DOHH2 (cell line): ENCODE data around the gene AK8.

ENCODE experiments used
- H3F3A ChIP-seq: fragments of 200-600 bp; sonication (generic), shearing (Covaris generic); 2 replicates; pipeline ENCODE4 v1.6.0; 2016; ENCODE audit warnings: antibody characterized with exemption, mild to moderate bottlenecking; ENCODE audit not compliant: control insufficient read depth, insufficient read depth
- H3K27ac ChIP-seq: fragments of 200-600 bp; sonication (generic); 2 replicates; pipeline ENCODE4 v1.5.1; 2014; ENCODE audit warnings: low read depth, mild to moderate bottlenecking, low read length, moderate library complexity
- H3K27me3 ChIP-seq: fragments of 200-600 bp; sonication (generic); 2 replicates; pipeline ENCODE4 v1.6.1; 2014; ENCODE audit warnings: mild to moderate bottlenecking, low read length, mixed read lengths; ENCODE audit not compliant: control insufficient read depth
- H3K36me3 ChIP-seq: fragments of 200-600 bp; sonication (generic); 2 replicates; pipeline ENCODE4 v1.6.1; 2014; ENCODE audit warnings: mild to moderate bottlenecking, low read length, moderate library complexity, mixed read lengths; ENCODE audit not compliant: control insufficient read depth
- H3K4me1 ChIP-seq: fragments of 200-600 bp; sonication (generic); 2 replicates; pipeline ENCODE4 v1.6.1; 2014; ENCODE audit warnings: mild to moderate bottlenecking, low read length, mixed read lengths; ENCODE audit not compliant: control insufficient read depth
- H3K4me2 ChIP-seq: fragments of 200-600 bp; sonication (generic); 2 replicates; pipeline ENCODE4 v1.6.0; 2014; ENCODE audit warnings: mild to moderate bottlenecking, low read length, moderate library complexity
- H3K4me3 ChIP-seq: fragments of 200-600 bp; sonication (generic); 2 replicates; pipeline ENCODE4 v1.5.1; 2014; ENCODE audit warnings: mild to moderate bottlenecking, low read length, mixed read lengths
- H3K79me2 ChIP-seq: fragments of 200-600 bp; sonication (generic); 2 replicates; pipeline ENCODE4 v1.6.1; 2014; ENCODE audit warnings: mild to moderate bottlenecking, low read length, mixed read lengths; ENCODE audit not compliant: control insufficient read depth
- H3K9me2 ChIP-seq: fragments of 200-600 bp; sonication (generic); replicated peaks from 2 replicates; pipeline ENCODE4 v1.6.1; 2014; ENCODE audit warnings: mild to moderate bottlenecking, low read length, mixed read lengths; ENCODE audit not compliant: control insufficient read depth
- H3K9me3 ChIP-seq: fragments of 200-600 bp; sonication (generic); 2 replicates; pipeline ENCODE4 v1.6.1; 2014; ENCODE audit warnings: antibody characterized with exemption, low read length, mixed read lengths; ENCODE audit not compliant: control insufficient read depth, insufficient read depth
- H4K20me1 ChIP-seq: fragments of 200-600 bp; sonication (generic); 2 replicates; pipeline ENCODE4 v1.6.0; 2014; ENCODE audit warnings: low read depth, mild to moderate bottlenecking, antibody characterized with exemption, low read length, moderate library complexity; ENCODE audit not compliant: control insufficient read depth, insufficient read depth
- EZH2phosphoT487 ChIP-seq: fragments of 200-600 bp; sonication (generic); IDR thresholded peaks from 2 replicates; pipeline ENCODE4 v1.6.1; 2017; ENCODE audit warnings: borderline replicate concordance, mild to moderate bottlenecking, antibody characterized with exemption, low read length, moderate library complexity, mixed read lengths
- TF ChIP-seq, protein P1 (sequence below): fragments of 200-600 bp; sonication (generic); IDR thresholded peaks from one replicate; pipeline ENCODE4 v1.5.1; 2014; ENCODE audit warnings: antibody characterized with exemption, mild to moderate bottlenecking, low read depth, low read length; ENCODE audit not compliant: poor library complexity, severe bottlenecking

The AK8 gene

DNA sequence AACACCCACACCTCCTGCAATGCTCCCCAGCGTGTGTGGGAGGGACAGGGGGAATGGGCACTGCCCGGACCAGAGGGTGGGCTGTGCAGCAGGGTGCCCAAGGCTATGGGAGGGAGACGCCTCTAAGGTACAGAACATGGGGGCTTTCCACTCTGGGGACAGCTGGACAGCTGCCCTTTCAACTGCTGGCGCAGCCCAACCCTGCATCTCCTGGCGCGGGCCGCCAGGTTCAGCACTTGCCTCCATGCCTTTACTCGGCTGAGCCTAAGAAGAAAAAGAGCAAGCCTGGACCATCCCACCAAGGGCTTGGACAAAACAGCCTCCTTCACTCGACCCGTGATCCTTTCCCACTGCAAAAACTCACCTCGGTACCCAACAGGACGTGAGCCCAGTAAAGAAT lies 15.0 kb downstream of the AK8 start:
- H3K4me2 ChIP-seq = no peak overlapping the region
- peaks cover 3% of the 10 kb centered on the region; the same call in 1 of the 2 replicates for H3K27me3 ChIP-seq
- H3K36me3 ChIP-seq = no peaks in the 10 kb centered on the region

DNA sequence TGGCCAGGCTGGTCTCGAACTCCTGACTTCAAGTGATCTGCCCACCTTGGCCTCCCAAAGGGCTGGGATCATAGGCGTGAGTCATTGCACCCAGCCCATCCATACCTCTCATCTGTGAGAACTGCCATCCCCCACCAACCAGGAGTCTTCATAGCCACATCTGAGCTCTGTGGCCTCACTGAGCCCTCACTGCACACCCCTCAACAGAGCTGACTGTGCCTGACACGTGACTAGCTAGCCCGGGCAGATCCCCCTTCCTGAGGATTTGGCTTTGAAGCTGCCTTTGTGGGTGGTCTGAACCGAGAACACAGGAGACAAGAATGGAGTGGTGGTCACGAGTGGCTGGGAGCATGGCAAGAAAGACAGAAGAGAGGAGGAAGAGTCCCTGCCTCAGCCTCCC lies 15.6 kb downstream of the AK8 start:
- H3K27ac ChIP-seq = no peak overlapping the region

More for the DNA sequence above, 15.0 kb downstream of the AK8 start:
- no peak overlapping the region for H3K27ac ChIP-seq
- no peak for TF ChIP-seq EZH2phosphoT487
- TF ChIP-seq, protein P1, sequence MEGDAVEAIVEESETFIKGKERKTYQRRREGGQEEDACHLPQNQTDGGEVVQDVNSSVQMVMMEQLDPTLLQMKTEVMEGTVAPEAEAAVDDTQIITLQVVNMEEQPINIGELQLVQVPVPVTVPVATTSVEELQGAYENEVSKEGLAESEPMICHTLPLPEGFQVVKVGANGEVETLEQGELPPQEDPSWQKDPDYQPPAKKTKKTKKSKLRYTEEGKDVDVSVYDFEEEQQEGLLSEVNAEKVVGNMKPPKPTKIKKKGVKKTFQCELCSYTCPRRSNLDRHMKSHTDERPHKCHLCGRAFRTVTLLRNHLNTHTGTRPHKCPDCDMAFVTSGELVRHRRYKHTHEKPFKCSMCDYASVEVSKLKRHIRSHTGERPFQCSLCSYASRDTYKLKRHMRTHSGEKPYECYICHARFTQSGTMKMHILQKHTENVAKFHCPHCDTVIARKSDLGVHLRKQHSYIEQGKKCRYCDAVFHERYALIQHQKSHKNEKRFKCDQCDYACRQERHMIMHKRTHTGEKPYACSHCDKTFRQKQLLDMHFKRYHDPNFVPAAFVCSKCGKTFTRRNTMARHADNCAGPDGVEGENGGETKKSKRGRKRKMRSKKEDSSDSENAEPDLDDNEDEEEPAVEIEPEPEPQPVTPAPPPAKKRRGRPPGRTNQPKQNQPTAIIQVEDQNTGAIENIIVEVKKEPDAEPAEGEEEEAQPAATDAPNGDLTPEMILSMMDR = no peak
- no peaks in the 10 kb centered on the region for H3F3A ChIP-seq
- no peaks in the 10 kb centered on the region for H3K9me2 ChIP-seq
- no peaks in the 10 kb centered on the region for H3K4me1 ChIP-seq
- no peak overlapping the region for H3K4me3 ChIP-seq
- H3K9me3 ChIP-seq = no peaks in the 10 kb centered on the region
- no peaks in the 10 kb centered on the region for H4K20me1 ChIP-seq
- no peaks in the 10 kb centered on the region for H3K79me2 ChIP-seq

GRCh38 chr9:132861666-132862065 lies 16.4 kb downstream of the AK8 start:
- no peaks in the 10 kb centered on the region for H4K20me1 ChIP-seq
- no peak overlapping the region for H3K4me2 ChIP-seq
- H3K27ac ChIP-seq = no peak overlapping the region
- no peaks in the 10 kb centered on the region for H3F3A ChIP-seq
- no peaks in the 10 kb centered on the region for H3K9me3 ChIP-seq
- H3K4me1 ChIP-seq = no peaks in the 10 kb centered on the region
- no peaks in the 10 kb centered on the region for H3K79me2 ChIP-seq
- no peaks in the 10 kb centered on the region for H3K9me2 ChIP-seq
- H3K27me3 ChIP-seq = peaks cover 3% of the 10 kb centered on the region; the same call in 1 of the 2 replicates
- H3K36me3 ChIP-seq = no peaks in the 10 kb centered on the region
- TF ChIP-seq EZH2phosphoT487 = no peak
- TF ChIP-seq, protein P1 = no peak
- H3K4me3 ChIP-seq = no peak overlapping the region

More for the DNA sequence above, 15.6 kb downstream of the AK8 start:
- Histone ChIP-seq H3K4me1 (no peaks in the 10 kb centered on the region), H3K4me2 (no peak overlapping the region), H4K20me1 (no peaks in the 10 kb centered on the region), H3K9me3 (no peaks in the 10 kb centered on the region), H3K9me2 (no peaks in the 10 kb centered on the region), H3K4me3 (no peak overlapping the region), H3K36me3 (no peaks in the 10 kb centered on the region), H3K27me3 (peaks cover 3% of the 10 kb centered on the region; the same call in 1 of the 2 replicates), H3K79me2 (no peaks in the 10 kb centered on the region), H3F3A (no peaks in the 10 kb centered on the region)
- TF ChIP-seq, protein P1 = no peak
- no peak for TF ChIP-seq EZH2phosphoT487

DNA sequence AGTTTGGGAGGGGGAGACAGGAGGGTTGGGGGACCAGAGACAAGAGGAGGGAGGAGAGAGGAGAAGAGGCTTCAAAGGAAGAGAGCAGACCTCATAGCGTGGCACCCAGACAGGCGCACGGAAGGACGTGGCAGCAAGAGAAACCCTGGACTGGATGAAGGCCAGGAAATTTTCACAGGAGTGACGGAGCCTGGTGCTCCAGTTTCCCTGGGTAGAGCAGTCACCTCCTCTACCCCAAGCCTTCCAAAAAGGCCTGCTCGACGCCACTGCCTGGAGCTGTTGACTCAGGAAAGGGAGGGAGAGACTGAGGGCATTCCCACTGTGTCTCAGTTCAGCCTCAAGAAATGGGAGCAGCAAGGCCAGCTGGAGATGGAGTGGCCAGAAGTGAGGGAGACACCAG lies 19.3 kb downstream of the AK8 start:
- no peak overlapping the region for H3K27ac ChIP-seq

More for the DNA sequence above, 19.3 kb downstream of the AK8 start:
- Histone ChIP-seq H3F3A (no peaks in the 10 kb centered on the region), H3K4me1 (no peaks in the 10 kb centered on the region), H4K20me1 (no peaks in the 10 kb centered on the region), H3K9me2 (no peaks in the 10 kb centered on the region), H3K79me2 (no peaks in the 10 kb centered on the region), H3K4me3 (no peak overlapping the region), H3K9me3 (no peaks in the 10 kb centered on the region), H3K36me3 (no peaks in the 10 kb centered on the region), H3K4me2 (no peak overlapping the region), H3K27me3 (peaks cover 3% of the 10 kb centered on the region; the same call in 1 of the 2 replicates)
- no peak for TF ChIP-seq EZH2phosphoT487
- TF ChIP-seq, protein P1 = no peak
